Left hindlimb (tissue), 1 donor: ENCODE measurements around the gene PLCL1.

Source experiments
- DNase-seq: peaks from one replicate; pipeline ENCODE4 v3.0.0-alpha.2; 2018

The PLCL1 gene

DNA sequence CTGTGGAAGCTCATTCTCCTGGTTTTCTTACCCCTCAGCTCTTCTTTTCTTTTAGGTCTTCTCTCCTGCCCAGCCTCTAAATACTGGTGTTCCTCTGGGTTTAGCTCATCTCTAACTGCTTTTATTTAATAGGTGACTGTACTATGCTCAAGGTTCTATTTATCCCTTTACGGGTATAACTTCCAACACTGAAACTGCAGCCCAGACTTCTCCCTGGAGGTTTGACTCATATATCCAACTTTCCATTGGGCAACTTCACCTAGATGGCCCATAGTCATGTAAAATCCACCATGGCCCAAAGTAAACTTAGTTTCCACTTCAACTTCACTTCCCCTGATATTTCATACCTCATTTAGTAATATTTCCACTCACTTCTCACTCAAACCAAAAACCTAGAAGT lies 273.1 kb downstream of the PLCL1 start:
- DNase-seq, result no peak

DNA sequence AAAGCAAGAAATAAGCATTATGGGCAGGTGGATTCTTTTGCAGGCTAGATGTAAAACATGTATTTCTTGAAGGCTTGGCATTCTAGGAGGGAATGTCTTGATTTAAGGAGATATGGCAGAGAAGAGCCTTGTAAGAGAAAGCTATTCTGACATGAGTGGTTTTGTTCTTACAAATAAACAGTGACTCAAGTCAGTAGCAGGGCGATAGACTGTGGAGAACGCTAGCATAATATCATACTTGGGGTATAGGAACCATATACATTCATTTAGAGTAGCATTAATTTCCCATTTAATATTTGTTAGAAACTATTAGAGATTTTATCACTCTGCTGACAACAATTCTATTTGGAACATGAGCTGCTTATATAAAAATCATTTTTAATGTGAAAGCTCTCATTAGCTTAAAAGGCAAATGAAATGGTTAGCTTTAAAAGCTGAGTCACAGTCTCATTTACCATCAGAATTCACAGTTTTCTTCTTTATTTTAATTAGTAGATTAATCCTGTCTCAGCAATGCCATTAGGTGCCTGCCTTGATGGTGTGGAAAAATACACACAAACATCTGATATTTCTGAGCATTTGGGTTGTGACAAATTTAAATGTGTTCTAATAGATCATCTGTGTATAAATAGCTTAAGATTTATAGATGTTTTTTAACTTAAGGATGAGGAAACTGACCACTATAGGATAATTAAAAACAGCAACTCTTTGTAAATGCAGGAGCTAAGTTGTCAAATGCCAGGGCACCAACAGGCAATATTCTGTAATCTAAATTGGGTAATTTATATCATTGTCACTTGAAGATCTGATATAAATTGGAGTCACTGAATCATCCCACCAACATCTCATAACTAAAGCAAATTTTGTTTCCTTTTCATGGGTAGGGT lies 276.7 kb downstream of the PLCL1 start:
- no peak for DNase-seq

DNA sequence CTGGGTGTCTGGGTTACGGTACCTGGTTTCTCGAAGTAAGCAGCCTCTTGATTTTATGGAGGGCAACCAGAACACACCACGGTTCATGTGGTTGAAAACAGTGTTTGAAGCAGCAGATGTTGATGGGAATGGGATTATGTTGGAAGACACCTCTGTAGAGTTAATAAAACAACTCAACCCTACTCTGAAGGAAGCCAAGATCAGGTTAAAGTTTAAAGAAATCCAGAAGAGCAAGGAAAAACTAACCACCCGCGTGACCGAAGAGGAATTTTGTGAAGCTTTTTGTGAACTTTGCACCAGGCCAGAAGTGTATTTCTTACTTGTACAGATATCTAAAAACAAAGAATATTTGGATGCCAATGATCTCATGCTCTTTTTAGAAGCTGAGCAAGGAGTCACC lies 279.8 kb downstream of the PLCL1 start:
- DNase-seq, result no peak

DNA sequence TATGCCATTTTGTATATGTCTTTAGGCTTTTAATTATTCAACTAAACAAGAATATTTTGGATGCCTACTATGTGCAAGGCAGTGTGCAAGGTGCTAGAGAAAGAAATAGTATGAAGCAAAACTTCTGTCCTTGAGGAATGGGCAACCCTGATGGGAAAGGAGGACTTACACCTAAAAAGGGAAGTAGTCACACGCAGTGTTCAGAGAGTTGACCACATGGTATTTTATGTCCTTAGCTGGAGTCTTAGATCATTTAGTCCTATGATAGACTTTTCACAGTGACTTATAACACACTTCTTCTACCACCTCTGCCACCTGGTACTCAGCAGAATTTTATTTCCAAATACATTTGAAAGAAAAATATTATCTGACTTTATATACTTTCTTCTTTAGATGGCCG lies 291.6 kb downstream of the PLCL1 start:
- no peak for DNase-seq

DNA sequence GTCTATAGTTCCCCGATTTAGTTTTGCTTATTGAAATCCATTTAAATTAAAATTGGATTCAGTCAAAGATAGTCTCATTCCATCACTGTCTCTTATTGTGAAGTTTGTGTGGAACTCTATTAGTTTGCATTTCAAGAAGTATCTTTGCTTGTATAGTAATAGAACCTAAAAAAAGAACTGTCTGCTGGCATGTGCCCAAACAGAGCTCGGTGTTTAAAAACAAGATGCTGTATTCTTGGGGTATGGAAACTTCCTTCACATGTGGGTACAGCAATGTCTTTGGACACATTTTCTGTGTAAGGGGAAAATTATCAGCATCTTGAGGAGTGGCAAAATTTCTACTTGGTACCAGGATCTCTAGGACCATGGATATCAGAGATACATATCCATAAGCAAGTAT lies 292.6 kb downstream of the PLCL1 start:
- DNase-seq, result no peak

DNA sequence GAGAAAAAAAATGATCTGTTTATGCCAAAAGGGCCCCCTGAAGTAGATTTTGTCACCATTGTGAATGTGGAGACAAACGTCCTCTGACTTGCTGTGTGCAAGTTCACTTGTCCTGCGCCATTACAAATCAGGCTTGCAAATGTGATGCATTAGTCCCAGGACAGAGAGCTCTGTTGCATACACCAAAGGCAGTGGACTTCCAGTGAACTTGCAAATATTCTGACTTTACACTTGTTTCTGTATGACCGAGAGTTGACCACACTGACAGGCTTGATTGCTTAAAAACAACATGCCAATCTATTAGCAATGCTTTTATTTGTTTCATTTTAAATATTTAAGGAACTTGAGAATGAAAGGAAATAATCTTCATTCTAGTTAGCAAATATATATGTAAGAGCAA lies 293.2 kb downstream of the PLCL1 start:
- DNase-seq, result no peak

DNA sequence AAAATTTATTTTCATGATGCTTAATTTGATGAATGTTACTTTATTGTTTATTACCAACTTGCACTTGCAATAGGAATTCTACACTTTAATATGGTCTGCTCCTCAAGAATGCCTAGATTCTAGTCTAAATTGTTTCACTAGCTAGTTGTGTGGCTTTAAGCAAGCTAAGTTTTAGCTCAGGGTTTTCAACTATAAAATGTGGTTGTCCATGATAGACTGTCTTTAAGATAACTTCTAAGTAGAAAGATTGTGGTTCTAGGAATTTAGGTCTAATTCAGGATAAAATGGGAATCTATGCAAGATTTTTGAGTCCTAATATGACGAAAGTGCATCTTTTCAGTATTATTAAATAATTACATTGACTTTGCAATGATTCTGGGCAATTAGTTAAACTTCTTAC lies 294.0 kb downstream of the PLCL1 start:
- DNase-seq, result no peak

DNA sequence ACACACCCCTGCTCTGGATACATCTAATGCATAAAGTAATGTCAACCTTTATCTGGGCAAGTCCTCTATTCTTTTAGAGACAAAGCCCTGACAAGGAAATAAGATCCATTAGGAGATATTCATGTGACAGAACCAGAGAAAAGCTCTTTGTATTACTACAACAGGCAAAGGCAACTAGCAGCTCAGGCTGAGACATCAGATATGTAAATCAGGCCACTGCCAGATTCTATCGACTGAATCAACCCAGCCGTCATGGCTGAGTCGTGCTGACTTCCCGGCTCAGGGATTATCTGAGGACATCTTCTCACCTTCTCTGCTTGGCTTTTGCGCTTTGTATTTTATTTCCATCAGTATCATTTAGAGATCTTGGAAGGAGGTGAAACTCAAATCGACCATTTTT lies 294.5 kb downstream of the PLCL1 start:
- DNase-seq, result no peak

DNA sequence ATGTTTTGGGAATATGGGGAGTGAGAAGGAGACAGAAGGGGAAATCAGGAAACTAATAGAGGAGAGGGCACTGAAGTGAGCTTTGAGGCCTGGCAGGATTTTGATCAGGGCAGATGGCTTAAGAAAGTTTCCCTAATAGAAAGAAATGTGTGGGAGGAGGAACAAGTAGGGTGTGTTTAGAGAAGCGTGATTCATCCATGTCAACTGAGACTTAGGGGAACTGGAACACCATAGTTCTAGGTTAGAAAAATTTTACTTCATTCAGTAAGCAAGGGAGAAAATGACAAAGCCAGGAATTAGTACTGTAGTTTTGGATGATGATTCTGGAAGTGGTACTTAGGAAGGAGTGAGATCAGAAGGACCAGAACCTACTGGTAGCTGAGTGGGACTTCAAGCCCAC lies 296.0 kb downstream of the PLCL1 start:
- DNase-seq, result no peak

DNA sequence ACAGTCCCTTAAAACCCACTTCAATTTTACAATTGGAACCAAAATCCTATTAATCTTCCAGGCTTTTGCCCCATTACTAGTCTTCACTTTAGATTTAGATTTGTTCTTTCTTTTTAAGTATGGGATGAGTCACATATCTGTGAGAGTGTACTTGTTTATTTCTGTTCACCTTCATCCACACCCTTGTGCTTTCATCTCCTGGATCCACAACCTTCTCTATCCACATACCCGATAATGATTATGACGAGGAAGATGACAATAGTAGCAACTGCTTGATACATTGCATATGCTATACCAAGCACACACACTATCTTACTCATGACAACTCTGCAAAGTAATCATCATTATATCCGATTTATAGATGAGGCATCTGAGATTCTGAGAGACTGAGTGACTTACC lies 297.3 kb downstream of the PLCL1 start:
- no peak for DNase-seq

DNA sequence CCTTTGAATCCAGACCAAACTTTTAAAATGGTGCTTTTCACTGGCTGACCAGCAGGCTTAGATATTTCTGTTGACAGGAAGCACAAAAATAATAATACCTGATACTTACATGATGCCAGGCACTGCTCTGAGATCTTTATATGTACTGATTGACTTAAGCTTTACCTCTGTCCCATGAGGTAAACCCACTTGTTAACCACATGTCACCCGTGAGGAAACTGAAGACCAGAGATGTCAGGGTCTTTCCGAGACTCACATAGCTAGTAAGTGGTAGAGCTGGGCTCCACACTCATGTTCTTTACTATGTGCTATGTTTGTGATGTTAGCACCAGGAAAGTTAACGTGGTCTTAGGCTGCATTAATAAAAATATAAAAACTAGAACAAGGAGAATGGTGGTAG lies 297.7 kb downstream of the PLCL1 start:
- no peak for DNase-seq

DNA sequence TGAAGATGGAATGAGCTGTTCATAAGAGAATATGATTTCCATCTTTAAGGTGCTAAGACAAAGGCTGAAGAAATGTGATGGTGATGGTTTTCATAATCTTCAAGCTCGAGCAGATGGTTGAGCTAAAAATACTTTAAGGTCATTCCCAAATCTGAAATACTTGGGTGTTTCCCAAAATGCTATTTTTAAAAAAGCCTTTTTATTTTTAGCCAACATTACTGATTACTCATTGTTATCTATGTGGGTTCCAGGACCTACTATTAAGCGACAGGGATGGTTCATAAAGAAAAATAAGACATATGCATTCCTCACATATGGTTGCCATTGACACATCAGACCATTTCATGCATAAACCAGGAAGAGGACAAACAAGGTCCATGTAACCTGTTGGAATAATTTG lies 298.5 kb downstream of the PLCL1 start:
- no peak for DNase-seq

DNA sequence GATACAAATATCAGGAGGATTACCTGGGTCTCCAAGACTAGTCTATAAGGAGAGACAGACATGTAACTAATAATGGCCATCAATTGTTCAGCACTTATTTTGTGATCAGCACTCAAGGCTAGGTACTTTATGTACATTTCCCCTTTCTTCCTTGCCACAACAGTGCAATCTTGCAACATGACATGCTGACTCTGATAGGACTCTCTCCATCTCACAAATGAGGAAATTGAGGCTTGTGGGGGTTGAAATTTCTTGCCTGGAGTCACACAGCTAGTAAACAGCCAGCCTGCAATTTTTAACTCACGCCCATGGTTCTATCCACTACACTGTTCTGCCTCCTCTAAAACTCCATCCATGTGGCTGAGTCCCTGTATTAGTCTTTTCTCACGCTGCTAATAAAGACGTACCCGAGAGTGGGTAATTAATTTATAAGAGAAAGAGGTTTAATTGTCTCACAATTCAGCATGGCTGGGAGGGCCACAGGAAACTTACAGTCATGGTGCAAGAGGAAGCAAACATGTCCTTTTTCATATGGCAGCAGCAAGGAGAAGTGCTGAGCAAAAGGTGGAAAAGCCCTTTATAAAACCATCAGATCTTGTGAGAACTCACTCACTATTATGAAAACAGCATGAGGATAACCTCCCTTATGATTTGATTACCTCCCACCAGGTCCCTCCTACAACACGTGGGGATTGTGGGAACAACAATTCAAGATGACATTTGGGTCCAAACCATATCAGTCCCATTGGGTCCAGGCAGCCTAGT lies 302.4 kb downstream of the PLCL1 start:
- no peak for DNase-seq

DNA sequence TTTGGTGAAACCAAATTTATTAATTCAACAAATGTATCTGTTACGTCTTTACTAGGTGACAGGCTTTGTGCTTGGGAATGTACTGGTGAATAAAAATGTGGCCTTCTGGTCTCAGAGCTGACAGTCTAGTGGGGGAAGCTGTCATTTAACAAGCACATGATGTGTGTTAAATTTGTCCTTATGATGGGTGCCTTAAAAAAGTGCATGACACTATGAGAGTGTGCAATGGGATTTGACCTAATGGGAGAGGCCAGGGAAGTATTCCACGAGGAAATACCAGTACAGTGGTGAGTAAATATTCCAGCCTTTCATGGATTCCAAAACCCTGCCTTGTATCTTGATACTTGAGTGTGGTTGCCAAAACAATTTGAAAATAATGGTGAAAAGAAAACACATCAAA lies 308.9 kb downstream of the PLCL1 start:
- DNase-seq, result no peak

DNA sequence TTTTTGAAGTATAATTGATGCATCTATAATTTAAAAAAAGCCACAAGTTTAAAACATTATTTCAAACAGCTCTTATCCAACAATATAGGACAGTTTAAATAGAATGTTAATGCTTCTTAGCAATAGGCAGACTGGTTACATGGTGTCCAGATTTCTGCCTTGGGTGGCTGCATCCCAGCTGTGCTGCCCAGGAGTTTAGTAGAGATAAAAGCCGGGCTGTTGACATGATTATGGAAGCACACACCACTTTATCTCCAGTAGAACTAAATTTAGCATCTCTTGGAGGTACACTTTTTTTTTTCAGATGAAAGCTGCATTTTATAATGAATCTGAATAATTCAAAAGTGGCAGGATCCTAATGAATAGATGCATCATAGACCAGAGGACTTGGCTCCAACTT lies 309.7 kb downstream of the PLCL1 start:
- no peak for DNase-seq

DNA sequence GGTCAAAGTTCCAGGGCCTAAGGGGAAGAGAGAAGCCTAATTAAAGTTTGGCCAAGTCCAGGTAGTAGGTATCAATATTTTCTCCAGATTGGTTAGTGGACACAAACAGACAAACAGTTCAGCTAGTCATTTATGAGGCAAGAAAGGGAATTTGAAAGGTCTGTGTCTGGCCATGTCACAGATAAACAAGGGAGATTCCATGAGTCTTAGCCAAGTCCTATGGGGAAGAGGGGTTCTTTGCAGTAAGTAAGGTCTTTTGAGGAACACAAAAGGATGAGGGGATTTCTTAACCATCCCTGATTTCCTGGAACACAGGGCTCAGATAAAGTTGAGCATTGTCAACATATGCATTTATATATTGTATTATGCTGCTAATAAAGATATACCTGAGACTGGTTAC lies 310.8 kb downstream of the PLCL1 start:
- DNase-seq, result no peak

DNA sequence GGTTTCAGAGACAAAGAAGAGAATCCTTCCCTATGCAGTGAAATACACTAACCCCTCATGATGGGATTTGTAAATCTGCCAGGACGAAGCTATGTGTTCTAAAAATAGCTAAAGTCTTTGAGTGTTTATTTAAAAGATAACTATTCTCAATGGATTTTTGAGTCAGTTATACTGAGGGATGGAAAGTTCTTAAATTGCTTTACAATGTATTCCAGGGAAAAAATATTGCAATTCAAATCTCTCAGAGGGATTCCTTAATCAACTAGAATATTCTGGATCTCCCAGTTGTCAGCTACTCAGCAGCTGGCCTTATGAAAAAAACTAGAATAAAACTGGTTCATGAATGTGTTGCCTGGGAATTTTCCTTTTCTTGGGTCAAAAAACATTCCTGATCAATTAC lies 312.4 kb downstream of the PLCL1 start:
- DNase-seq, result no peak

DNA sequence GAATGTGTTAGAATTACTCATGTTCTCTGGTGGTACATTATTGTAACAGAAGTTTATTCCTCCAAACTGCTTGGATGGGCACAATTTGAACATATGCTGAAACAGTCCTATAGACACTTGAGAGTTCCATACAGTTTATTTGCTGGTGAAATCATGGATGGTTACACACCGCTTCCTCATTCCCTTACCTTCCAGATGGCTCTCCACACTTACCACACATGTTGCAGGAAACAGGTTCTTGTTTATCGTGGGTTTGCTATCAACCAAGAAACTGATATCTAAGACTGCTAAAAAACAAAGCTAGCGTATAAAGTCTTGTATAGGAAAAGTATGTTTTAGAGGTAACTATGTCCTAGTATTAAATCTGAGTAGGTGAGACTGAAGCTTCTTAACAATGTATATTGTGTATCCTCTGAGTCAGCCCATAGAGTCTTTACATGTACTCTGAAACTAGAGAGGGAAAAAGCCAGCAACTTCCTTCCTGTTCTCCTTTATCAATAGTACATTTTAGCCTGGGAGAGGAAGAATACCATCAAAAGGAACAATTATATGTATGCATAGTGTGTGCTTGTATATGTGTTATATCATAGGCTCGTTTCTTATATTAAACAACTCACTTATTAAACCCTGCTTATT lies 313.1 kb downstream of the PLCL1 start:
- DNase-seq, result no peak

DNA sequence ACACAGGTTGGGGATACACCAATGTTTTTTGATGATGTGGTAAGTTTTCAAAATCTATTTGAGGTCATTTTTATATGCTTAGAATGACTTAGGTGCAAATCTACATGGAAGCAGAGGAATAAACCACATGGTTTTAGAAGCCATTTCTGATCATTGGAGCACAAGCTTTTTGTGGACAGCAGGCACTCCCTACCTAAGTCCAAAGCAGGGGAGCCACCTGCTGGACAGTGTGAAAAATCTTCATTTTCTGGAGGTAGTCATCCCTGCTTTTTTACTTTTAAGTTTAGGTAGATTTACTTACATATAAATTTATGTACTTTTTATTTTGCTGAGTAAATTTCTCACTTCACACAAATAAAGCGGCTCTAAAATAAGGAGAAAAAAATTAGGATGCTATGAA lies 323.2 kb downstream of the PLCL1 start:
- no peak for DNase-seq

DNA sequence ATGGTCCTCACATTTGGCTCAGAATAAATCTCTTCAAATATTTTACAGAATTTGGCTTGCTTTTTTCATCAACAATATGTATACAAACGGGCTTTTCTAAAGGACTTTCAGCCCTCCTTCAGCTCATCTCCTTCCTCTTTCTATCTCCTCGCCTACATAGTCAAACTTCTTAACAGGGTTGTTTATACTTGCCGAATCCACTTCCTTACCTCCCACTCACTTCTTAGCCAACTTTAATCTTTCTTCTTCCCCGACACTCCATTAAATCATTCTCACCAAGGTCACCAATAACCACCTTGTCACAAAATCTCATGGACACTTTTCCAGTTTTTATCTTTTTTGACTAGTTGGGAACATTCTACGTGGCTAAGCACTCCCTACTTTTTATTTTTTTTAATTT lies 325.2 kb downstream of the PLCL1 start:
- DNase-seq, result no peak

DNA sequence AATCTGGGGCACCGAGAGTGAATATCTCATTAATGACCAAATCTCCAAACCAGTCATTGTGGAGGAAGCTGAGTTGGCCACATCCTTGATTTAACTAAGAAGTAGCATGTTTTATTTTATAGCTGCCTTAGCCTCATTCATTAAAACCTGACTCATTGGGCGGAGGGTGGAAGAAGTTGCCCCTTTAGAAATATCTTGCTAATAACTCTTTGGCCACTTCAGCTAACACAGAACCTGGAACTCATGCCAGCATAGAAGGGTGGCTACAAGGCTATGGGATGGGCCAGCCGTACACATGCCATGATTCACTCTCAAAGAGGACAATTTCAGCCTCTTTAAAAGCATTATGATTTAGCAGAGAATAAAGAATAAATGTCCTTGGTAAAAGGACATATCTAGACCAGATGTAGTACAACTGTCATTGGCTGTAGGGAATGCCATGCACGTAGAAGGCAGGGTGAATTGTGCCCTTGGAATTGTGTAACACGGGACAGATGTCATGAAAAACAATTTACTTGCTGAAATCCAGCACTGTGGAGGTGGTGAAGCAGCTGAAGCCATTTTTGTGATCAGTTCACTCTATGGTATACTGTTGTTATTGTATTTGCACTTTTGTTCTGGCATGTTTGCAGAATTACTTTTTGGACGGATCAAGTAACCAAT lies 330.0 kb downstream of the PLCL1 start:
- DNase-seq, result no peak

DNA sequence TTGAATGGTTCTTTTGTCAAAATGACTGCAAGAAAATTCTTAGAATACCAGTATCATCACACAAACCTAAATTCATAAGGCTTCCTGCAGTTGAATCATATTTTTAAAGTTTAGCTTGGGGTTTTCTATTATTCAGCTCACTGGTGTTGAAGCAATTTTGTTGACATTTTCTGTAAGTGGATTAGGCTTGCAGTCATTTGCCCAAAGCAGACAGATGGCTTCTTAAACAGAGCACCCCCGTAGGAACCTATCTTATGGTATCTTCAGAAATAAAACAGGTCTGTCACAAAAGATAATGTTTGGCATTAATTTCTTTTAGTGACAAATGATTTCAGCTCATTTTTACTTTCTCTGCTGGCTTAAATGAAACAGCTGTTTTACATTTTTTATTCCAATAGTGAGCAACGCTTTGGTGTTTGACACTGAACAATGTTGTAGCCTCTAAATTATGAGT lies 331.1 kb downstream of the PLCL1 start:
- DNase-seq, result no peak

DNA sequence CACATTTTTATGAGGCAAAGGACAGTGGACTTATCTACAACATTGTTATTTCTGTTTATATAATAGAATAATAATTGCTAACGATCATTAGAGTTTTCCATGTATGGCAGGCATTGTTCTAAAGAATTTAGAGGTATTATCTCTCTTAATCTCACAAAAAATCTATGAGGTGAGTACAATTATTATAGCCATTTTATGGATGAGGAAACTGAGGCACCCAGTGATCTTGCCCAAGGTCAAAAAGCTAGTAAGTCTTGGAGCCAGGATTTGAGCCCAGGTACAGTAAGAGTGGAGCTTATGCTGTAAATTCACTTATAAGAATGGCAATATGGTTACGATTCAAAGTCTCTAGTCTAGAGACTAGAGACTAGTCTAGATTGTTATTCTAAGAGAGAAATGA lies 331.7 kb downstream of the PLCL1 start:
- DNase-seq, result no peak
